Upper lobe of right lung (tissue), 1 donor: ENCODE data around the gene STK17A. TPM values are rescaled to one million over a fixed set of nuclear protein-coding genes. Genes with fewer than 3 reads are reported as not detected.
A peak's percentile ranks its signal among the peaks of the same experiment; 100 is the strongest.

Experiments
- ATAC-seq: fragments of 200-7000 bp; cut with Tn5 transposase; one replicate; pipeline ENCODE4 v1.9.1; 2020; ENCODE audit warnings: mild to moderate bottlenecking, moderate library complexity
- DNase-seq: peaks from one replicate; pipeline ENCODE4 v3.0.0-alpha.2; 2020
- H3K27ac ChIP-seq: fragments of 200-600 bp; one replicate; pipeline ENCODE4 v1.8.0; 2022
- H3K27me3 ChIP-seq: fragments of 200-600 bp; one replicate; pipeline ENCODE4 v1.8.0; 2022; ENCODE audit warnings: mild to moderate bottlenecking
- H3K36me3 ChIP-seq: fragments of 200-600 bp; one replicate; pipeline ENCODE4 v1.8.0; 2022
- H3K4me1 ChIP-seq: fragments of 200-600 bp; one replicate; pipeline ENCODE4 v1.8.0; 2022
- H3K4me3 ChIP-seq: fragments of 200-600 bp; one replicate; pipeline ENCODE4 v1.8.0; 2022; ENCODE audit warnings: mild to moderate bottlenecking
- H3K9me3 ChIP-seq: fragments of 200-600 bp; one replicate; pipeline ENCODE4 v1.8.0; 2022
- intact Hi-C: fragments of 100-400 bp; cut with DNase I; formaldehyde crosslinking; loops from one replicate; pipeline ENCODE4 v1.11.0; 2022
- total RNA-seq: library from RNA; stranded (reverse); fragmentation: NEBNext Ultra II Directional; extraction: Animal tissue kit (Norgen Biotek cat#: 25700); gene quantifications from one replicate; pipeline ENCODE4 v1.2.1, GENCODE V29; 2021
- TF ChIP-seq, protein P1 (sequence below): fragments of 200-600 bp; IDR thresholded peaks from one replicate; pipeline ENCODE4 v1.8.0; 2022; ENCODE audit warnings: antibody characterized with exemption
- donor health status: DM: no; HTN: yes; CAD: no; lungs with severe emphysema.

Gene STK17A
- total RNA-seq, 1 donor from 2014 or later: 35.4 TPM

DNA sequence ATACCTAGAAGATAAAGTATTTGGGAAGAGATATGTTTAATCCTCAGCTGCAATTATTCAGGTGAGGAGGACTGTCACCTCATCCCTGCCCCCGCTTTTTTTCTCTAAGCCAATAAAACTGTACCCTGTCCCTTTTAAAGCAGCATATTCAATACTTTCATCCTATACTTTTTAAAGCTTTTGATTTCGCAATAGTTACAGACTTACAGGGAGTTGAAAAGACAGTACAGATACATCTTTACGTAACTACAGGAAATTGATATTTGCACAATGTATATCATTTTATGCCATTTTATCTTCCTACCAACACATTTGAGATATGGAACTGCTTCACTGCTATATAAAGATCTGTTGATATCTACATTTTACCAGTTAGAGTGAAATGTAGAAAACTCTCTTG lies 47.6 kb downstream of the STK17A start:
- ATAC-seq: no peak
- TF ChIP-seq, protein P1, sequence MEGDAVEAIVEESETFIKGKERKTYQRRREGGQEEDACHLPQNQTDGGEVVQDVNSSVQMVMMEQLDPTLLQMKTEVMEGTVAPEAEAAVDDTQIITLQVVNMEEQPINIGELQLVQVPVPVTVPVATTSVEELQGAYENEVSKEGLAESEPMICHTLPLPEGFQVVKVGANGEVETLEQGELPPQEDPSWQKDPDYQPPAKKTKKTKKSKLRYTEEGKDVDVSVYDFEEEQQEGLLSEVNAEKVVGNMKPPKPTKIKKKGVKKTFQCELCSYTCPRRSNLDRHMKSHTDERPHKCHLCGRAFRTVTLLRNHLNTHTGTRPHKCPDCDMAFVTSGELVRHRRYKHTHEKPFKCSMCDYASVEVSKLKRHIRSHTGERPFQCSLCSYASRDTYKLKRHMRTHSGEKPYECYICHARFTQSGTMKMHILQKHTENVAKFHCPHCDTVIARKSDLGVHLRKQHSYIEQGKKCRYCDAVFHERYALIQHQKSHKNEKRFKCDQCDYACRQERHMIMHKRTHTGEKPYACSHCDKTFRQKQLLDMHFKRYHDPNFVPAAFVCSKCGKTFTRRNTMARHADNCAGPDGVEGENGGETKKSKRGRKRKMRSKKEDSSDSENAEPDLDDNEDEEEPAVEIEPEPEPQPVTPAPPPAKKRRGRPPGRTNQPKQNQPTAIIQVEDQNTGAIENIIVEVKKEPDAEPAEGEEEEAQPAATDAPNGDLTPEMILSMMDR: no peak
- intact Hi-C loops: no loop called here
- no peak for DNase-seq
- Histone ChIP-seq H3K27ac (no peak overlapping the region), H3K36me3 (peaks cover 62% of the 10 kb centered on the region), H3K4me3 (no peak overlapping the region), H3K4me1 (no peaks in the 10 kb centered on the region), H3K27me3 (no peaks in the 10 kb centered on the region), H3K9me3 (no peaks in the 10 kb centered on the region)

DNA sequence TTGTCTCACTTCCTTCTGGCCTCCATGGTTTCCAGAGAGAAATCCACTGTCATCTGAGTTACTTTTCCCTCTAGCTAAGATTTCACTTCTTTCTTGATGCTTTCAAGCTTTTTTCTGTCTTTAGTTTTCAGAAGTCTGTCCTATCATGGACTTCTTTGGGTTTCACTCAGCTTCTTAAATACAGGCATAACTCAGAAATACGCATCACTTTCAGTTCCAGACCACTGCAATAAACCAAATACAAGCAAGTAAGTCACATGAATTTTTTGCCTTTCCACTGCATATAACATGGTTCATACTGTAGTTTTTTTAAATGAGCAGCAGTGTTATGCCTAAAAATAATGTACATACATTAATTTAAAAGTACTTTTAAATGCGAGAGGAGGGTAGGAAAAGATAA lies 48.7 kb downstream of the STK17A start:
- Histone ChIP-seq H3K9me3 (no peaks in the 10 kb centered on the region), H3K4me3 (no peak overlapping the region), H3K36me3 (peaks cover 61% of the 10 kb centered on the region), H3K4me1 (no peaks in the 10 kb centered on the region), H3K27ac (no peak overlapping the region), H3K27me3 (no peaks in the 10 kb centered on the region)
- DNase-seq (no peak), ATAC-seq (no peak)
- intact Hi-C loops: no loop called here
- TF ChIP-seq, protein P1: no peak

GRCh38 chr7:43632746-43633145 lies 49.8 kb downstream of the STK17A start:
- Histone ChIP-seq H3K9me3 (no peaks in the 10 kb centered on the region), H3K4me3 (no peak overlapping the region), H3K27ac (no peak overlapping the region), H3K36me3 (peaks cover 61% of the 10 kb centered on the region), H3K4me1 (peaks cover 6% of the 10 kb centered on the region), H3K27me3 (no peaks in the 10 kb centered on the region)
- intact Hi-C loops: no loop called here
- ATAC-seq (no peak), DNase-seq (no peak)
- TF ChIP-seq, protein P1: no peak

DNA sequence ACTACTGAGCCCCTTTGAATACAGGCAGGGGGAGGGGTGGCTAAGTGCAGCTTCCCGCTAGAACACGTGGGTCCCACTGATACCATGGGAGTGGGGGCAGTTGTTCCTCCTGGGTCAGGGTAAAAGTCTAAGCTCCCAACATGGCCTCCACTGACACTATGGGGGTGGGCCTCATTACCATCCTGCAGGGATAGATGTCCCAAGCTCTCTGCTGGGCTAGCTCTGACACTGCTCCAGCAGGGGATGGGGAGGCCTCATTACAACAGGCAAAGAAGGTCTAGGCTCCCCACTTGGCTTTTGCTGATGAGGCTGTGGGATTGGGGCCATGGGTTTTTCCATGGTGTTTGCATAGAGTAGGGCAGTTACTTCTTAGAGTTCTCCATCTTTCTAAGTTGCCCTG lies 51.5 kb downstream of the STK17A start:
- H3K27ac ChIP-seq: no peak overlapping the region
- peaks cover 63% of the 10 kb centered on the region for H3K36me3 ChIP-seq
- no peak overlapping the region for H3K4me3 ChIP-seq
- intact Hi-C loops: no loop called here
- TF ChIP-seq, protein P1: no peak
- DNase-seq (no peak), ATAC-seq (no peak)
- H3K9me3 ChIP-seq: no peaks in the 10 kb centered on the region
- H3K27me3 ChIP-seq: no peaks in the 10 kb centered on the region
- peaks cover 13% of the 10 kb centered on the region for H3K4me1 ChIP-seq

GRCh38 chr7:43636093-43636492 lies 53.2 kb downstream of the STK17A start:
- peaks cover 54% of the 10 kb centered on the region for H3K36me3 ChIP-seq
- no peak overlapping the region for H3K4me3 ChIP-seq
- ATAC-seq (peak; percentile 92), DNase-seq (no peak)
- intact Hi-C loops: no loop called here
- no peaks in the 10 kb centered on the region for H3K9me3 ChIP-seq
- TF ChIP-seq, protein P1: no peak
- H3K27me3 ChIP-seq: no peaks in the 10 kb centered on the region
- H3K4me1 ChIP-seq: peaks cover 27% of the 10 kb centered on the region
- no peak overlapping the region for H3K27ac ChIP-seq
